A549 (cell line): ENCODE data around the gene PCK1.

Experiments used
- FOSB ChIP-seq: fragments of 250-450 bp; sonication (Bioruptor Pico); IDR thresholded peaks from 2 replicates; pipeline ENCODE4 v1.5.0; 2020; ENCODE audit warnings: mild to moderate bottlenecking, moderate library complexity
- HDAC2 ChIP-seq: fragments of 200-600 bp; sonication (generic); IDR thresholded peaks from 2 replicates; pipeline ENCODE4 v1.6.1; 2016
- HOXA7 ChIP-seq: fragments of 250-450 bp; sonication (Bioruptor Pico); IDR thresholded peaks from 2 replicates; pipeline ENCODE4 v1.5.0; 2020; ENCODE audit warnings: mild to moderate bottlenecking, moderate library complexity
- JUN ChIP-seq, 2 experiments: fragments of >200 bp; sonication (Bioruptor Twin); formaldehyde crosslinking; IDR thresholded peaks; 2 replicates in 1 of 2; 3 replicates in 1 of 2; pipeline ENCODE4 v1.6.1; 2016 to 2017
- JUNB ChIP-seq: fragments of >200 bp; sonication (Bioruptor Twin); formaldehyde crosslinking; IDR thresholded peaks from 2 replicates; pipeline ENCODE4 v1.6.1; 2016
- POLR2A ChIP-seq: IDR thresholded peaks from 2 replicates; pipeline ENCODE4 v1.6.1; 2012; ENCODE audit warnings: mild to moderate bottlenecking, low read length
- TF ChIP-seq, protein P1 (sequence below): fragments of >200 bp; sonication (Bioruptor Twin); formaldehyde crosslinking; IDR thresholded peaks from 3 replicates; pipeline ENCODE4 v1.5.1; 2016

DNA sequence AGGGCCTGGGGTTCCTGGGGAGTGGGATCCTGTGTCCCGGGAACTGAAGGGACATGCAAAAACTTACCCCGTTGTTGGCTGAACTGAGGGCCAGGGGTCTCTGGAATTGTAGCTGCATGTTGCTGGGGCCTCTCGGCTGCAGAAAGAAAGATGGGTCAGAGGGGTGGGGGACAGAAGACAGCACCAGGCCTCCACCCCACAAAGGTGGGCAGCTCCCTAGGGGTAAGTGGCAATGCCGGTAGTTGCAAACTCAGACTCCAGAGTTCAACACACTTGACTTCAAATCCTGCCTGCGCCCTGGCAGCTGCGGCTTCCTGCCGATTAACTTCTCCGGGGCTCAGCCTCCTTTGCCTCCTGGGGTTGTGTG lies 54.5 kb downstream of the PCK1 start:
- TF ChIP-seq, protein P1, sequence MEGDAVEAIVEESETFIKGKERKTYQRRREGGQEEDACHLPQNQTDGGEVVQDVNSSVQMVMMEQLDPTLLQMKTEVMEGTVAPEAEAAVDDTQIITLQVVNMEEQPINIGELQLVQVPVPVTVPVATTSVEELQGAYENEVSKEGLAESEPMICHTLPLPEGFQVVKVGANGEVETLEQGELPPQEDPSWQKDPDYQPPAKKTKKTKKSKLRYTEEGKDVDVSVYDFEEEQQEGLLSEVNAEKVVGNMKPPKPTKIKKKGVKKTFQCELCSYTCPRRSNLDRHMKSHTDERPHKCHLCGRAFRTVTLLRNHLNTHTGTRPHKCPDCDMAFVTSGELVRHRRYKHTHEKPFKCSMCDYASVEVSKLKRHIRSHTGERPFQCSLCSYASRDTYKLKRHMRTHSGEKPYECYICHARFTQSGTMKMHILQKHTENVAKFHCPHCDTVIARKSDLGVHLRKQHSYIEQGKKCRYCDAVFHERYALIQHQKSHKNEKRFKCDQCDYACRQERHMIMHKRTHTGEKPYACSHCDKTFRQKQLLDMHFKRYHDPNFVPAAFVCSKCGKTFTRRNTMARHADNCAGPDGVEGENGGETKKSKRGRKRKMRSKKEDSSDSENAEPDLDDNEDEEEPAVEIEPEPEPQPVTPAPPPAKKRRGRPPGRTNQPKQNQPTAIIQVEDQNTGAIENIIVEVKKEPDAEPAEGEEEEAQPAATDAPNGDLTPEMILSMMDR, result no peak
- TF ChIP-seq HOXA7 (CRISPR knock-in tag) (no peak), FOSB (CRISPR knock-in tag) (no peak), HDAC2 (no peak), JUN (IDR thresholded peaks at IDR 0.05) (no peak), POLR2A (no peak), JUNB (no peak)
